Lower leg skin (tissue), 3 donors: ENCODE measurements around the gene CUL1.

Experiments
- CTCF ChIP-seq, 3 donors: fragments of 450-650 bp; IDR thresholded peaks; one replicate each; pipeline ENCODE4 v1.5.1; 2016; ENCODE audit warnings: antibody characterized with exemption in 3 of 3, mild to moderate bottlenecking in 3 of 3, moderate library complexity in 2 of 3
- POLR2A ChIP-seq, 2 donors: fragments of 450-650 bp; IDR thresholded peaks; one replicate each; pipeline ENCODE4 v1.6.1; 2016 to 2017; ENCODE audit warnings: antibody characterized with exemption in 2 of 2, mild to moderate bottlenecking in 1 of 2, moderate library complexity in 1 of 2

DNA sequence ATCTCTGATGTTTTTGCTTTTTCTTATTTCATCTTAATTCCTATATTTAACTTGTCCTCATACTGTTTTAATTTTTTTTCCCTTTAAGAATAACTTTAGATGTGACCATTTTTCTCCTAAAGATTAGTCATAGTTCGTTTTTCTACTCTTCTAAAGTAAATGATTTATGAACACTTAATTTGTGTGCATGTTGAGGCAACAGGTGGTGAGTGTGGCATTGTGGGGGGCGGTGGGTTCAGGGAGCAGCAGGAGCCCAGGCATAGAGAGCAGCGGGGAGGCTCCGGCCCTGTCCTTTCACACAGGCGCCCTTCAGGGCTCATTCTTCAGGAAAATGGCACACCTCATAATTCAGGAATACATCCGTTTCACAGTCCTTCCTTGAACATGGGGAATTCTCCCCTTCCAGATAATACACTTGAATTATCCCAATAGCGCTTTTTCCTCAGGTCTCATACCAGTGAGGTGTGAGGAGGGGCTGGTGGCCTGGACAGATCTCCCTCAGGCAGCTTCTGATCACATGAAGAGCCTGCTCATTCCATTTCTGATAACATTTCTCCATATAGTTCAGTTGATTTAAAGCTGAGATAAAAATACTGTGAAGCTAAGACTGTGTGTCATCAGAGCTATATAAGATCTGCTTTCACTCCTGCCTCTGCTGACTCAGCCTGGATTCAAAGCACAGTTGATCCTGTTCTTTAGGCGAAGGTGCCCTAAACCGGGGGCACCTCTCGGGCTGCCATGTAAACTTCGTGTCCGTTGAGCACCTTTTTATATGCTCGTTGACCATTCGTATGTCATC lies 40.2 kb downstream of the CUL1 start:
- TF ChIP-seq CTCF (IDR thresholded peaks at IDR 0.05) (no peak), POLR2A (IDR thresholded peaks at IDR 0.05) (no peak)
